Activated CD4-positive, alpha-beta T cell treated with anti-CD3 and anti-CD28 coated beads, Interleukin-2, amount 10 ng/mL, durations not matched to agents 24 days and 14 days (primary cell): Measurements from ENCODE around the gene SYNGAP1. TPM values are rescaled to one million over a fixed set of nuclear protein-coding genes. Genes with fewer than 3 reads are reported as not detected.
"Not testable (repeated sequence)": the region's sequence is repeated elsewhere in the genome, so short reads cannot be mapped to it uniquely, and the experiment has no call there.

Experiments
- DNase-seq: peaks from one replicate; pipeline ENCODE4 v3.0.0; 2022
- H3K27ac Mint-ChIP-seq: one replicate; pipeline ENCODE4 v1.8.0; 2022; ENCODE audit warnings: mild to moderate bottlenecking, mixed read lengths
- H3K27me3 Mint-ChIP-seq: one replicate; pipeline ENCODE4 v1.8.0; 2022; ENCODE audit warnings: mixed read lengths
- H3K36me3 Mint-ChIP-seq: one replicate; pipeline ENCODE4 v1.8.0; 2022; ENCODE audit warnings: low read depth, mild to moderate bottlenecking, mixed read lengths
- H3K4me1 Mint-ChIP-seq: one replicate; pipeline ENCODE4 v1.8.0; 2021; ENCODE audit warnings: mixed read lengths
- H3K4me3 Mint-ChIP-seq: one replicate; pipeline ENCODE4 v1.8.0; 2022; ENCODE audit warnings: mild to moderate bottlenecking, moderate library complexity, mixed read lengths
- H3K9me3 Mint-ChIP-seq: one replicate; pipeline ENCODE4 v1.8.0; 2021; ENCODE audit warnings: mixed read lengths
- intact Hi-C: fragments of 100-400 bp; cut with micrococcal nuclease; formaldehyde crosslinking; loops from one replicate; pipeline ENCODE4 v1.15.1; 2023
- total RNA-seq: library from RNA; stranded (reverse); gene quantifications from 2 replicates; pipeline ENCODE4 v1.2.3, GENCODE V29; 2022

The SYNGAP1 gene
- total RNA-seq, 1 donor from 2014 or later = 41.5 TPM

- intact Hi-C loops = no loop called here
- H3K27me3 Mint-ChIP-seq = peaks cover 13% of the 10 kb centered on the region
- H3K4me1 Mint-ChIP-seq = no peaks in the 10 kb centered on the region
- H3K4me3 Mint-ChIP-seq = no peak overlapping the region
- no peaks in the 10 kb centered on the region for H3K9me3 Mint-ChIP-seq
- no peak for DNase-seq
- H3K36me3 Mint-ChIP-seq = no peaks in the 10 kb centered on the region
- no peak overlapping the region for H3K27ac Mint-ChIP-seq
Measured at GRCh38 chr6:33466075-33466735, 46.3 kb downstream of the SYNGAP1 start.

- Mint-ChIP-seq H3K27me3 (peaks cover 11% of the 10 kb centered on the region), H3K9me3 (no peaks in the 10 kb centered on the region), H3K4me3 (no peak overlapping the region), H3K4me1 (no peaks in the 10 kb centered on the region), H3K36me3 (no peaks in the 10 kb centered on the region), H3K27ac (no peak overlapping the region)
- DNase-seq = no peak
- intact Hi-C loops = no loop called here
Measured at GRCh38 chr6:33467091-33467490, 47.2 kb downstream of the SYNGAP1 start.

- intact Hi-C loops = no loop called here
- H3K27ac Mint-ChIP-seq = no peak overlapping the region
- H3K4me3 Mint-ChIP-seq = no peak overlapping the region
- DNase-seq = no peak
- H3K4me1 Mint-ChIP-seq = no peaks in the 10 kb centered on the region
- H3K27me3 Mint-ChIP-seq = peaks cover 2% of the 10 kb centered on the region
- no peaks in the 10 kb centered on the region for H3K9me3 Mint-ChIP-seq
- no peaks in the 10 kb centered on the region for H3K36me3 Mint-ChIP-seq
Measured at GRCh38 chr6:33469661-33470060, 49.8 kb downstream of the SYNGAP1 start.

DNA sequence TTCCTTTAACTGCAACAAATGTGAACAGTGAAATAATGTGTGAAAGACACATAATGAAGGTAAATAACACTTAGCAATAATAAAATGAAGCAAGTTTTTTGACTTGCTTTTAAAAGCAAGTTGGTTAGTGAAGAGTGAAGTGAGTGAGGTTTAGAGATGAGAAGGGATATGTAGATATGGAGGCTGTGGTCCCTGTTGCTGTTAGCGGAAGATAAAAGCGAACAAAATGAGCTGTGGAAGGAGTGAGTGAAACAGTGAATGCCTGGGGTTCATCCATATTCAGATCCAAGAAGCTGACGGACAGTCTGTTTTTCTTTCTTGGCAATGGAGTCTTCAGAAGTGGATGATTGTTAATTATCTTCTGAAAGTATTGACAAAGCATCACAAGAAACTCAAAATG lies 58.0 kb downstream of the SYNGAP1 start:
- H3K36me3 Mint-ChIP-seq = no peaks in the 10 kb centered on the region
- intact Hi-C loops = no loop called here
- no peaks in the 10 kb centered on the region for H3K9me3 Mint-ChIP-seq
- peaks cover 18% of the 10 kb centered on the region for H3K27me3 Mint-ChIP-seq
- no peak overlapping the region for H3K4me3 Mint-ChIP-seq
- no peaks in the 10 kb centered on the region for H3K4me1 Mint-ChIP-seq
- no peak overlapping the region for H3K27ac Mint-ChIP-seq
- DNase-seq = no peak

DNA sequence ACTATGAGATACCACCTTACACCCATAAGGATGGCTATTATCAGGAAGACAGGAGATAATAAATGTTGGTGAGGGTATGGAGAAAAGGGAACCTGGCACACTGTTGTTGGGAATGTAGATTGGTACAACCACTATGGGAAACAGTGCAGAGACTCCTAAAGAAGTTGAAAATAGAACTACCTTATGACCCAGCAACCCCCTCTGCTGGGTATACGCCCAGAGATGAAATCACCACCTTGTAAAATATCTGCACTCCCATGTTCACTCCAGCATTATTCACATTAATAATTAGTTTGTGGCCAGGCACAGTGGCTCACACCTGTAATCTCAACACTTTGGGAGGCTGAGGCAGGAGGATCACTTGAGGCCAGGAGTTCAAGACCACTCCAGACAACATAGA lies 61.3 kb downstream of the SYNGAP1 start:
- H3K4me3 Mint-ChIP-seq = no peak overlapping the region
- H3K36me3 Mint-ChIP-seq = no peaks in the 10 kb centered on the region
- H3K4me1 Mint-ChIP-seq = no peaks in the 10 kb centered on the region
- no peak for DNase-seq
- H3K9me3 Mint-ChIP-seq = no peaks in the 10 kb centered on the region
- peaks cover 18% of the 10 kb centered on the region for H3K27me3 Mint-ChIP-seq
- intact Hi-C loops = no loop called here
- no peak overlapping the region for H3K27ac Mint-ChIP-seq

DNA sequence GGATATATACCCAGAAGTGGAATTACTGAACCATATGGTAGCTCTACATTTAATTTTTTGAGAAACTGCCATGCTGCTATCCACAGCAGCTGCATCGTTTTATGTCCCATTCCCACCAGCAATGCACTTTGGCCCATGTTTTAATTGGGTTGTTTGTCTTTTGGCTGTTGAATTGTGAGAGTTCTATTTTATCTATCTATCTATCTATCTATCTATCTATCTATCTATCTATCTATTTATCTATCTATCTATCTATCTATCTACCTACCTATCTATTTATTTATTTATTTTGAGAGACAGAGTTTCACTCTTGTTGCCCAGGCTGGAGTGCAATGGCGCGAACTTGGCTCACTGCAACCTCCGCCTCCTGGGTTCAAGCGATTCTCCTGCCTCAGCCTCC lies 62.8 kb downstream of the SYNGAP1 start:
- intact Hi-C loops, H3K27ac Mint-ChIP-seq: not testable (repeated sequence)

GRCh38 chr6:33483678-33484077 lies 63.8 kb downstream of the SYNGAP1 start:
- no peak overlapping the region for H3K27ac Mint-ChIP-seq
- H3K27me3 Mint-ChIP-seq = peaks cover 13% of the 10 kb centered on the region
- no peak overlapping the region for H3K4me3 Mint-ChIP-seq
- H3K4me1 Mint-ChIP-seq = peaks cover 2% of the 10 kb centered on the region
- DNase-seq = no peak
- H3K9me3 Mint-ChIP-seq = no peaks in the 10 kb centered on the region
- H3K36me3 Mint-ChIP-seq = no peaks in the 10 kb centered on the region
- intact Hi-C loops = no loop called here

More for the DNA sequence above, 62.8 kb downstream of the SYNGAP1 start:
- DNase-seq, H3K9me3 Mint-ChIP-seq, H3K36me3 Mint-ChIP-seq, H3K4me1 Mint-ChIP-seq, H3K4me3 Mint-ChIP-seq: not testable (repeated sequence)
- H3K27me3 Mint-ChIP-seq = peaks cover 21% of the 10 kb centered on the region

- H3K36me3 Mint-ChIP-seq, DNase-seq, intact Hi-C loops, H3K4me1 Mint-ChIP-seq, H3K27ac Mint-ChIP-seq, H3K4me3 Mint-ChIP-seq, H3K27me3 Mint-ChIP-seq, H3K9me3 Mint-ChIP-seq: not testable (repeated sequence)
Measured at GRCh38 chr6:33484673-33485262, 64.9 kb downstream of the SYNGAP1 start.

DNA sequence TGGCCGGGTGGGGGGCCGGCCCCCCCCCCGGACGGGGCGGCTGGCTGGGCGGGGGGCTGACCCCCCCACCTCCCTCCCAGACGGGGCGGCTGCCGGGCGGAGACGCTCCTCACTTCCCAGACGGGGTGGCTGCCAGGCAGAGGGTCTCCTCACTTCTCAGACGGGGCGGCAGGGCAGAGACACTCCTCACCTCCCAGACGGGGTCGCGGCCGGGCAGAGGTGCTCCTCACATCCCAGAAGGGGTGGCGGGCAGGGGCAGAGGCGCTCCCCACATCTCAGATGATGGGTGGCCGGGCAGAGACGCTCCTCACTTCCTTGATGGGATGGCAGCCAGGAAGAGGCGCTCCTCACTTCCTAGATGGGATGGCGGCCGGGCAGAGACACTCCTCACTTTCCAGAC lies 65.8 kb downstream of the SYNGAP1 start:
- H3K27ac Mint-ChIP-seq, H3K4me3 Mint-ChIP-seq, DNase-seq, H3K4me1 Mint-ChIP-seq, H3K27me3 Mint-ChIP-seq, intact Hi-C loops, H3K36me3 Mint-ChIP-seq, H3K9me3 Mint-ChIP-seq: not testable (repeated sequence)

GRCh38 chr6:33488339-33488738 lies 68.5 kb downstream of the SYNGAP1 start:
- H3K4me1 Mint-ChIP-seq = peaks cover 4% of the 10 kb centered on the region
- H3K27ac Mint-ChIP-seq = no peak overlapping the region
- peaks cover 5% of the 10 kb centered on the region for H3K27me3 Mint-ChIP-seq

DNA sequence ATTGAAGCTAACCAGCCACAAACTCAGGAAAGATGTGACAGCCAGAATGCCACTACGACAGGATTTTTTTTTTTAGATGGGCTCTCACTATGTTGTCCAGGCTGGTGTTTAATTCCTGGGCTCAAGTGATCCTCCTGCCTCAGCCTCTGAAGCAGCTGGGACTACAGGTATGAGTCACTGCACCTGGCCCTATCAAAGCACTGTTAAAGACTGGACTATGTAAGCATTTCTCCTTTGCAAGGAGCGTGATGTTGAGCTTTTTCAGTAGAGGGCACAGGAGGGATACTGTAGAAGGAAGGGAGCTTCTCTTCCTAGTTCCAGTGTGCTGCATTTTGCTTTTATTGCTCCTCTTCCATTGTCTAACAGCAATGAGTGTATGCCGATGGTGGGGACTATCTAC lies 70.3 kb downstream of the SYNGAP1 start:
- Mint-ChIP-seq H3K27ac (no peak overlapping the region), H3K27me3 (peaks cover 5% of the 10 kb centered on the region), H3K36me3 (no peaks in the 10 kb centered on the region), H3K4me3 (no peak overlapping the region), H3K4me1 (peaks cover 4% of the 10 kb centered on the region), H3K9me3 (no peaks in the 10 kb centered on the region)
- DNase-seq = no peak
- intact Hi-C loops = no loop called here

More at GRCh38 chr6:33488339-33488738, 68.5 kb downstream of the SYNGAP1 start:
- intact Hi-C loops = no loop called here
- Mint-ChIP-seq H3K4me3 (no peak overlapping the region), H3K9me3 (no peaks in the 10 kb centered on the region), H3K36me3 (no peaks in the 10 kb centered on the region)
- DNase-seq = no peak

DNA sequence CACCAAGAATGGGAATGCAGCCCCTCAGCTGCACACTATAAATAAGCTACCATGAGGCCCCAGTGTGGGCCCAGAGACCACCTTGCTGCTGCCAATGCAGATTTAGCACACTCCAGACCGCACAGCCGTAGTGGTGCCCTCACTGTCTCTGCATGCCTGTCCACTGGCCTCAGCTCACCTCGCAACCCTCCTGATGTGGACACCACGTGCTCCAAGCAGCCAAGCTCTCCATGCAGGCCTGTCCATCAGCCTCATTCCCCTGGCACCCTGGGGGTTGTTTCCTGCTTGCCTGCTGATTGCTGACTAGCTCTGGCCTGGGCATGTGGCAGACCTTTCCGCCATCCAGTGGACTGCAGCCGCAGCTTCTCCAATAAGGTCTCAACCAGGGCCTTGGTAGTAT lies 70.8 kb downstream of the SYNGAP1 start:
- no peak for DNase-seq
- no peaks in the 10 kb centered on the region for H3K9me3 Mint-ChIP-seq
- H3K27ac Mint-ChIP-seq = no peak overlapping the region
- H3K4me3 Mint-ChIP-seq = no peak overlapping the region
- no peaks in the 10 kb centered on the region for H3K36me3 Mint-ChIP-seq
- intact Hi-C loops = no loop called here
- H3K27me3 Mint-ChIP-seq = peaks cover 5% of the 10 kb centered on the region
- peaks cover 4% of the 10 kb centered on the region for H3K4me1 Mint-ChIP-seq

- Mint-ChIP-seq H3K4me3 (no peak overlapping the region), H3K36me3 (no peaks in the 10 kb centered on the region), H3K27ac (no peak overlapping the region), H3K9me3 (no peaks in the 10 kb centered on the region), H3K4me1 (peaks cover 4% of the 10 kb centered on the region), H3K27me3 (peaks cover 2% of the 10 kb centered on the region)
- no peak for DNase-seq
- intact Hi-C loops = no loop called here
Measured at GRCh38 chr6:33492093-33492492, 72.2 kb downstream of the SYNGAP1 start.

DNA sequence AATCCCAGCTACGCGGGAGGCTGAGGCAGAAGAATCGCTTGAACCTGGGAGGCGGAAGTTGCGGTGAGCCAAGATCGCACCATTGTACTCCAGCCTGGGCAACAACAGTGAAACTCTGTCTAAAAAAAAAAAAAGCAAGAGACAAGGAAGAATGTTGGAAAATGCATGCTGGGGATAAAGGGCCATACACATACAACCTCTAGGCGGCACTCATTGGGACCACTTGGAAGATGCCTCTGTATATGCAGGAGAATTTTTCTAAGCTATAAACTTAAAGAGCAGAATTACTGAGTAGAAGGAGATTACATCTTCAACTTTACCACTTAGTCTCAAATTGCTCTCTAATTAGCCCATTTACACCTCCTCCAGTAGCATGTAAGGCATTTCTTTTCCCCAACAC lies 77.3 kb downstream of the SYNGAP1 start:
- H3K9me3 Mint-ChIP-seq = no peaks in the 10 kb centered on the region
- no peaks in the 10 kb centered on the region for H3K36me3 Mint-ChIP-seq
- DNase-seq = no peak
- no peaks in the 10 kb centered on the region for H3K27me3 Mint-ChIP-seq
- intact Hi-C loops = no loop called here
- no peak overlapping the region for H3K4me3 Mint-ChIP-seq
- H3K27ac Mint-ChIP-seq = no peak overlapping the region
- H3K4me1 Mint-ChIP-seq = no peaks in the 10 kb centered on the region

GRCh38 chr6:33502486-33502885 lies 82.6 kb downstream of the SYNGAP1 start:
- Mint-ChIP-seq H3K9me3 (peaks cover 3% of the 10 kb centered on the region), H3K36me3 (no peaks in the 10 kb centered on the region), H3K27me3 (peaks cover 2% of the 10 kb centered on the region), H3K27ac (no peak overlapping the region), H3K4me1 (no peaks in the 10 kb centered on the region), H3K4me3 (no peak overlapping the region)
- intact Hi-C loops = no loop called here
- no peak for DNase-seq
